GM19452 (cell line): ENCODE measurements around the gene LTBR.

ENCODE experiments used
- ATAC-seq: cut with Tn5 transposase; IDR thresholded peaks from one replicate; pipeline ENCODE4 v1.9.1; 2021; ENCODE audit not compliant: unreplicated experiment

Gene LTBR

GRCh38 chr12:6382371-6382770 is 1.6 kb upstream of the LTBR start:
- no peak for ATAC-seq

- no peak for ATAC-seq
Observed at GRCh38 chr12:6382982-6383381, 980 bp upstream of the LTBR start.

GRCh38 chr12:6384499-6385436 is 806 bp downstream of the LTBR start:
- no peak for ATAC-seq

DNA sequence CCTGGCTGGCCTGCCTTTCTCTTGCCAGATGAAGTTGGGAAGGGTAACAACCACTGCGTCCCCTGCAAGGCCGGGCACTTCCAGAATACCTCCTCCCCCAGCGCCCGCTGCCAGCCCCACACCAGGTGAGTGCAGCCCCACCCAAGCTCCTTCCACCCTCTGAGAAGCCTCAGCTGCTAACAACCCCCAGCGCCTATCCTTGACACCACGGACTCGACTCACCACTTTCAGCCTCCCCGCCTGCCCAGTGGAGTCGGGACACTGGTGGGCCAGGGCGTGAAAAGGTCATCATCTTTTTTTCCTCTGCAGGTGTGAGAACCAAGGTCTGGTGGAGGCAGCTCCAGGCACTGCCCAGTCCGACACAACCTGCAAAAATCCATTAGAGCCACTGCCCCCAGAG is 2.1 kb downstream of the LTBR start:
- no peak for ATAC-seq

GRCh38 chr12:6386491-6386890 is 2.5 kb downstream of the LTBR start:
- no peak for ATAC-seq

- ATAC-seq: no peak
Observed at GRCh38 chr12:6387541-6387940, 3.6 kb downstream of the LTBR start.

- ATAC-seq: no peak
Observed at GRCh38 chr12:6390084-6390799, 6.3 kb downstream of the LTBR start.

DNA sequence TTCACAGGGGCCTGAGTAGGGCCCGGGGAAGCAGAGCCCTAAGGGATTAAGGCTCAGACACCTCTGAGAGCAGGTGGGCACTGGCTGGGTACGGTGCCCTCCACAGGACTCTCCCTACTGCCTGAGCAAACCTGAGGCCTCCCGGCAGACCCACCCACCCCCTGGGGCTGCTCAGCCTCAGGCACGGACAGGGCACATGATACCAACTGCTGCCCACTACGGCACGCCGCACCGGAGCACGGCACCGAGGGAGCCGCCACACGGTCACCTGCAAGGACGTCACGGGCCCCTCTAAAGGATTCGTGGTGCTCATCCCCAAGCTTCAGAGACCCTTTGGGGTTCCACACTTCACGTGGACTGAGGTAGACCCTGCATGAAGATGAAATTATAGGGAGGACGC is 7.1 kb downstream of the LTBR start:
- ATAC-seq: no peak

GRCh38 chr12:6392504-6392903 is 8.5 kb downstream of the LTBR start:
- ATAC-seq: no peak

DNA sequence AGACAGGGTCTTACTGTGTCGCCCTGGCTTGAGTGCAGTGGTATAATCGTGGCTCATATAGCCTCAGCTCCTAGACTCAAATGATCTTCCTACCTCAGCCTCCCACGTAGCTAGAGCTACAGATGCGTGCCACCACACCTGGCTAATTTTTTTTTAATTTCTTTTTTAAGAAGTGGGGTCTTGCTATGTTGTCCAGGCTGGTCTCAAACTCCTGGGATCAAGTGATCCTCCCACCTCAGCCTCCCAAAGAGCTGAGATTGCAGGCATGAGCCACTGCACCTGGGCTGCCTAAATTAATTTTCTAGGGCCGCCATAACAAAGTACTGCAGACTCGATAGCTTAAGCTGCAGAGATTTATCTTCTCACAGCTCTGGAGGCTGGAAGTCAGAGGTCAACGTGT is 9.1 kb downstream of the LTBR start:
- ATAC-seq: no peak

DNA sequence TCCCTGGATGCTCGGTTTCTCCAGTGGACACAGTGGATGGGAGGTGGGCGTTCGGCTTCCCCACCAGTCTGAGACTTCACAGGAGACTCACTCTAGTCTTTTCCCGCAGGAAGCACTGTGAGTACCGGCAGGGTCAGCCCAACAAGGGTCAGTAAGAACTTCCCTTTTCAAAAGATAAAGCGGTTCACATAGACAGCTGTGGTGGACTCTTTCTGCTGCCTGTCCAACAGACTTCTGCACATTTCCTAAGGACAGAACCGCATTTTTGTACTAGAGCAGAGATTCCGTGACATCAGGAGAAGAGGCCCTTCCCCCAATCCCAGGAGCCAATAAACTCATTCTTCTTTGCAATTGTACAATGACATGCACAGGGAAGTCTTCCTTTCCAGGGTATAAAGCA is 10.4 kb downstream of the LTBR start:
- ATAC-seq: no peak

DNA sequence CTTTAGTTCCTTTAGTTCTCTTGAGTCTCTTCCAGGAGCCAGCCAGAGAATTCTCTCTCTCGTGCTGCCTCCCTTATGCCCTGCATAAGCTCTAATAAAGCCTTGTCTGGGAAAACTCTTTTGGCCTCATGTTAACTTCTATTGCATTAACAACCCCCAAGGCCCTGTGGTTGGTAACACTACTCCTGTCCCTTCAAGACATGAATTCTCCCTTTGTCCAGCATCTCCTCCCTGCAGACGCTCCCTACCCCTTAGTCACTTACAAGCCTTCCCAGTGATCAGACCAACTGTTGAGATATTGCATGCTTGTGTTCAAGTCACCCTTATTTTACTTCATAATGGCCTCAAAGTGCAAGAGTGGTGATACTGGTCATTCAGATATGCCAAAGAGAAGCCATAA is 12.1 kb downstream of the LTBR start:
- ATAC-seq: no peak

- no peak for ATAC-seq
Observed at GRCh38 chr12:6399884-6400644, 16.1 kb downstream of the LTBR start.

GRCh38 chr12:6404390-6404789 is 20.4 kb downstream of the LTBR start:
- no peak for ATAC-seq

DNA sequence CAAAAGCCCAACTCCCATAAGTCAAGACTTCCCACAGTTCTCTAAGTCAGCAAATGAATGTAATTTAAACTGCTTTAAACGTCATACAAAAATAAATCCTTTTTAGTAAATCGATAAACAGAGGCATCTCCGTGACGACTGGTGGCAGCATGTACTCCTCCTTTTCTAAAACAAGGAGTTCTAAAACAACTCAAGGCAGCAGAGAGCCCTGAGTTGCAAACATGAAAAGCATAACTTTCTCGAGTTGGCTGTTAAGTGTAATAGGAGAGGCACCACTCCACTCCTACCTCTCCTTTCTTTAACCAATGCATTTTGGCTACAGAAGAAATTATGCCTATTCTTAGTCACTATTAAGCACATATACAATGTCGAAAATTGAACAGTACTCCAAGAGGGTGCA is 22.0 kb downstream of the LTBR start:
- no peak for ATAC-seq

DNA sequence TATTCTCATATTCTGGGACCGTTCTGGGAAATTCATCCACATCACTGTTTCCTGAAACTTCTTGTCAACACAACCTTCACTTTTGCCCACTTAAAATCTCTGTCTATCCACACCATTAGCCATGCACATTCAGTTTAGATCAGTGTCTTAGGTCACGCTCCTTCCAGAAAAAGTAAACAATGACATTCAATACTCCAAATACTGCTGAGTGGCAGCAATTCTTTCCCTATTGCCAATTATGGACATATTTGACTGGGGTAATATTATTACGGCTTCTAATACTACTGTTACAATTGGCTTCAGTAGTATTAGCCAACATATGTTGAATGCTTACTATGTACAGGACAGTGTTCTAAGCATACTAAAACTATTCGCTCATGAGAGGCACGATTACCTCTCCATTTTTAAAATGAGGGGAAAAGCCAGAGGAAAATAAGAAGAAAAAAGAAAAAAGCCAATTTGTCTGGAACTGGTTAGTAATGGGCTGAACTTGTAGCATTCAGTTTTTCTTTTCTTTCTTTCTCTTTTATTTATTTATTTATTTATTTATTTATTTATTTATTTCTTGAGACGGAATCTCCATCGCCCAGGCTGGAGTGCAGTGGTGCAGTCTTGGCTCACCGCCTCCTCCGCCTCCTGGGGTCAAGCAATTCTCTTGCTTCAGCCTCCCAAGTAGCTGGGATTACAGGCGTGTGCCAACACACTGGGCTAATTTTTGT is 23.4 kb downstream of the LTBR start:
- no peak for ATAC-seq

- no peak for ATAC-seq
Observed at GRCh38 chr12:6416596-6416995, 32.6 kb downstream of the LTBR start.

DNA sequence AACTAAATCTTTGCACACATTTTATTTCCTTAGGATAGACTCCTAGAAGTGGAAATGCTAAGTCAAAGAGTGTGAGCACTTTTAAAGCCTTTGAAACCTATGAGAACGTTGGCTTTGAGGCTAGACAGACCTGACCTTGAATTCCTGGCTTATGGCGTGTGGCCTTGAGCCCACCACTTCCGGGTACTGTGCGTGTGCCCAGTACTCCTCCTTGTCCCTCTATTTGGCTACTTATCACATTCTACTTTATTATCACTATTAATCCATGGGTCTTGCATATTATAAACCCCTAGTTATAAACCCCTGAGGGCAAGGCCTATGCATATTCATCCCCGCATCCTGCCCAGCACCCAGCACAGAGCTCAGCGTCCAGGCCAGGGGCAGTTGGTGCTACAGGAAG is 34.8 kb downstream of the LTBR start:
- ATAC-seq: no peak

- ATAC-seq: no peak
Observed at GRCh38 chr12:6420364-6420763, 36.4 kb downstream of the LTBR start.

- no peak for ATAC-seq
Observed at GRCh38 chr12:6423267-6424007, 39.5 kb downstream of the LTBR start.
